ENCODE results near the gene GNL3. TPM values are rescaled to one million over a fixed set of nuclear protein-coding genes. Genes with fewer than 3 reads are reported as not detected.

Gene GNL3, protein sequence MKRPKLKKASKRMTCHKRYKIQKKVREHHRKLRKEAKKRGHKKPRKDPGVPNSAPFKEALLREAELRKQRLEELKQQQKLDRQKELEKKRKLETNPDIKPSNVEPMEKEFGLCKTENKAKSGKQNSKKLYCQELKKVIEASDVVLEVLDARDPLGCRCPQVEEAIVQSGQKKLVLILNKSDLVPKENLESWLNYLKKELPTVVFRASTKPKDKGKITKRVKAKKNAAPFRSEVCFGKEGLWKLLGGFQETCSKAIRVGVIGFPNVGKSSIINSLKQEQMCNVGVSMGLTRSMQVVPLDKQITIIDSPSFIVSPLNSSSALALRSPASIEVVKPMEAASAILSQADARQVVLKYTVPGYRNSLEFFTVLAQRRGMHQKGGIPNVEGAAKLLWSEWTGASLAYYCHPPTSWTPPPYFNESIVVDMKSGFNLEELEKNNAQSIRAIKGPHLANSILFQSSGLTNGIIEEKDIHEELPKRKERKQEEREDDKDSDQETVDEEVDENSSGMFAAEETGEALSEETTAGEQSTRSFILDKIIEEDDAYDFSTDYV
- total RNA-seq: 55.5 TPM

DNA sequence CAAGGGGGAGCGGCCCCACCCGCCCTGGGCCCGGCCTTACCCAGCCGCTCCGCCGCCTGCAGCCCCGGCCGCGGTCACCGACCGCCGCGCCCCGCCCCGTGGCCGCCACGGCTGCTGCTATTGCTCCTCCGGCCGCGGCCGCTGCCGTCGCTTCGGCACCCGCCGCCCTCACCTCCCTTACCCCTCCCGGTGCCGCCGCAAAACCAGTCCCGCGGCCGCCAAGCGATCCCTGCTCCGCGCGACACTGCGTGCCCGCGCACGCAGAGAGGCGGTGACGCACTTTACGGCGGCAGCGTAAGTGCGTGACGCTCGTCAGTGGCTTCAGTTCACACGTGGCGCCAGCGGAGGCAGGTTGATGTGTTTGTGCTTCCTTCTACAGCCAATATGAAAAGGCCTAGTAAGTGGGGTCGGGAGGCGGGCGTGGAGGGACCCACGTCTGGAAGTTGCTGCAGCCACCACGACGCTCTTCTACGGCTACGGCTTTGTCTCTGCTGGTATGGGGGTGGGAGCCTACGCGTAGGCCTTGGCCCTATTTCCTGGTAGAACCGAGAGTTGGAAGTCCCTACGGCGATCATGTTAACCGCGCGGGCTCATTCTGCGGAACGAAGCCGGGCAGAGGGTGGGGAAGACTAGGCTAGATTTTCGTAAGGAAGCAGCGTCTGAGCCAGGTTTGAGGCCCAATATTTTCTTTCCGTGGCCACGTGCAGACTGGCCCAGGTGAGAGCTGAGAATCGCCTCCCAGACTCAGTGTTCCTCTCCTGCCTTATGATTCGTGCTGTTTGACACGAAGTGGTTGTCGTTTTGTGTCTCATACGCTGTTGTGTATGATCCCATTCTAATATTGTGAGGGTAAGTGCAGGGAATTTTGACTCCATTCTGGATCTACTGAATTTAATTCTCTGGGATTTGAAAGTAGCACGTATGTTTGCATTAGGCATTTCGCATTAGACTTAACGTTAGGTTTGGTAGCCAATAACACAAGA lies at the start of gene GNL3, which contains the start of gene PBRM1:
GNL3 (plus strand) TSS at position 324 of the 983 bp plus-strand sequence; CDS start at position 385, 61 bp downstream.
PBRM1 (minus strand) TSS at position 205 of the 983 bp plus-strand sequence.

DNA sequence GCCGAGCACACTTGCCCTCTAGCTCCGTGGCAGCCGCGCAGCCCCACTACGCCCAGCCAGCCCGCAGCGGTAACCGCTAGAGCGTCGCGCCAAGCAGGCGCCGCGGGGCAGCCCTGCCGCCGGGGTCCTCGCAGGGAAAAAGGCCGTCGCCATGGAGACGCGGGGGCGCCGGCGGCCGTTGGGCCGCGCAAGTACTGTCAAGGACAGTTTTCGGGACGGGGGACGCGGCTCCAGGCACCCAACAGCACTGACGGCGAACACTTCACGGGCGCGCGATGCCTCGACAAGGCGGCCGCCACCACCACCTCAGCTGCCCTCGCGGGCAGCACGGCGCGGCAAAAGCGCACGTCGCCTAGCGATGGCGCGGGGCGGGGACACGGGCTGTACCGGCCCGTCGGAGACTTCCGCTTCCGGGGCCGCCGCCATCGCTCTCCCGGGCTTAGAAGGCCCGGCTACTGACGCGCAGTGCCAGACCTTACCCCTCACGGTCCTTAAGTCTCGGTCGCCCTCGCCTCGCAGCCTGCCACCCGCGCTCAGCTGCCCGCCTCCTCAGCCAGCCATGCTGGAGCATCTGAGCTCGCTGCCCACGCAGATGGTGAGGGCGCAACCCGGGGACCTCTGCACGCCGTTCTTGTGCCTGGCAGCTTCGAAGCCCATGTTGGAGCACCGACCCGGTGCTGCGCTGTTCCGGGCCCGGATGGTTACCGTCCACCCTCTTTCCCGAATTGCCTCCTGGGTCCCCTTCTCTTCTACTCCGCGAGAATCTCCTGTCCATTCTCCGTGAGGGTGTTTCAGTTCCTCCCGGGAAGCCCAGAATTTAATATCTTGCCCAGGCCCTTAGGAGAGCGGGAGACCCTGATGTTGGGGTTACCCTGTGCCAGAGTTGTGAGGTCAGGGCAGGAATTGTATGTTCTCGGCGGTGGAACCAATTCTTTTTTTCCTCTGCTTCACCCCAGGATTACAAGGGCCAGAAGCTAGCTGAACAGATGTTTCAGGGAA lies 20.2 kb downstream of the GNL3 start, which contains the start of the genes GLT8D1 and SPCS1:
GLT8D1 (minus strand) TSS at position 104 of the 999 bp plus-strand sequence. CDS start 5,331 bp downstream, outside the sequence.
SPCS1 (plus strand) TSS at position 419 of the 999 bp plus-strand sequence; CDS start at position 560, 141 bp downstream.

Small RNA genes lying within 50 kb of the gene (small RNA-seq; reads per million reads assigned to genes)
- gene AC006254.2 (ENCODE audit: low replicate concordance) (not detected), gene RF00569 (ENCODE audit: low replicate concordance) (3,070 reads per million, percentile 100 among the genes with 10 or more reads in this experiment), gene RF01183 (ENCODE audit: low replicate concordance) (not detected), gene SNORD19 (ENCODE audit: low replicate concordance) (0.16 reads per million), gene SNORD19B (ENCODE audit: low replicate concordance) (not detected), gene SNORD69 (ENCODE audit: low replicate concordance) (4,114 reads per million, percentile 100 among the genes with 10 or more reads in this experiment)

Other genes starting within 250 kb of the GNL3 start
- gene SEMA3G, start 240.9 kb upstream of the GNL3 start, total RNA-seq: 10.2 TPM
- gene TNNC1, start 232.0 kb upstream of the GNL3 start, total RNA-seq: 97.2 TPM
- gene NISCH, start 230.4 kb upstream of the GNL3 start, total RNA-seq: 117 TPM
- 95.8 TPM for gene STAB1, start 190.7 kb upstream of the GNL3 start, total RNA-seq
- gene NT5DC2, start 152.2 kb upstream of the GNL3 start, total RNA-seq: 48.9 TPM
- gene UQCC5, start 149.4 kb upstream of the GNL3 start, total RNA-seq: 12.3 TPM
- gene PBRM1, start 119 bp upstream of the GNL3 start, total RNA-seq: 72.1 TPM
- gene GLT8D1, start 19.8 kb downstream of the GNL3 start, total RNA-seq: 85.2 TPM
- 57.9 TPM for gene SPCS1, start 20.1 kb downstream of the GNL3 start, total RNA-seq
- gene NEK4, start 84.9 kb downstream of the GNL3 start, total RNA-seq: 34.4 TPM
- 0.41 TPM for gene ITIH1, start 91.6 kb downstream of the GNL3 start, total RNA-seq
- 8.6 TPM for gene ITIH3, start 108.8 kb downstream of the GNL3 start, total RNA-seq
- 10.7 TPM for gene ITIH4, start 144.6 kb downstream of the GNL3 start, total RNA-seq
- gene MUSTN1, start 149.0 kb downstream of the GNL3 start, total RNA-seq: 11.9 TPM
- 20.0 TPM for gene STIMATE, start 211.5 kb downstream of the GNL3 start, total RNA-seq

Measured in metanephros (tissue), 2 donors.